Vagina (tissue), 2 donors: ENCODE data around the gene MASP1. TPM values are rescaled to one million over a fixed set of nuclear protein-coding genes. Genes with fewer than 3 reads are reported as not detected.

ENCODE experiments used
- DNase-seq, 2 donors: peaks; one replicate each; pipeline ENCODE4 v3.0.0-alpha.2; 2017; ENCODE audit errors: extremely low spot score in 2 of 2
- H3K27ac ChIP-seq: fragments of 200-600 bp; sonication (generic); one replicate; pipeline ENCODE4 v1.5.1; 2019
- H3K27me3 ChIP-seq: fragments of 200-600 bp; sonication (generic); one replicate; pipeline ENCODE4 v1.5.1; 2019
- H3K36me3 ChIP-seq, 2 donors: fragments of 200-600 bp; sonication (generic); one replicate each; pipeline ENCODE4 v1.5.1; 2017 to 2019
- H3K4me1 ChIP-seq: fragments of 200-600 bp; sonication (generic); one replicate; pipeline ENCODE4 v1.5.1; 2019
- H3K4me3 ChIP-seq, 2 donors: fragments of 200-600 bp; sonication (generic); 1 replicate in 1 of 2; 2 replicates in 1 of 2; pipeline ENCODE4 v1.5.1; 2016 to 2019
- H3K9me3 ChIP-seq: fragments of 200-600 bp; sonication (generic); one replicate; pipeline ENCODE4 v1.5.1; 2019
- CTCF ChIP-seq, 3 experiments: fragments of 450-650 bp in 2 of 3; fragments of 200-600 bp in 1 of 3; sonication (generic) in 1 of 3; IDR thresholded peaks; one replicate each; pipeline ENCODE4 v1.5.1; 2017 to 2019; ENCODE audit warnings: antibody characterized with exemption in 3 of 3, mild to moderate bottlenecking in 2 of 3, moderate library complexity in 2 of 3
- POLR2A ChIP-seq, 2 donors: fragments of 450-650 bp; IDR thresholded peaks; one replicate each; pipeline ENCODE4 v1.6.1; 2017; ENCODE audit warnings: antibody characterized with exemption in 2 of 2, mild to moderate bottlenecking in 2 of 2, moderate library complexity in 2 of 2
- POLR2AphosphoS5 ChIP-seq, 2 donors: sonication (generic); formaldehyde crosslinking; IDR thresholded peaks; one replicate each; pipeline ENCODE4 v1.9.0; 2017; ENCODE audit warnings: antibody characterized with exemption in 2 of 2, mild to moderate bottlenecking in 2 of 2, low read depth in 1 of 2; ENCODE audit not compliant: insufficient read depth in 1 of 2
- intact Hi-C: fragments of 100-400 bp; cut with DNase I; formaldehyde crosslinking; loops from one replicate; pipeline ENCODE4 v1.15.1; 2023
- total RNA-seq: library from RNA; depleted of rRNA; stranded (reverse); fragments of >200 nt; gene quantifications from one replicate; pipeline ENCODE4 v1.2.3, GENCODE V29; 2016

MASP1 gene
- total RNA-seq, 1 donor from 2014 or later, result 172 TPM

DNA sequence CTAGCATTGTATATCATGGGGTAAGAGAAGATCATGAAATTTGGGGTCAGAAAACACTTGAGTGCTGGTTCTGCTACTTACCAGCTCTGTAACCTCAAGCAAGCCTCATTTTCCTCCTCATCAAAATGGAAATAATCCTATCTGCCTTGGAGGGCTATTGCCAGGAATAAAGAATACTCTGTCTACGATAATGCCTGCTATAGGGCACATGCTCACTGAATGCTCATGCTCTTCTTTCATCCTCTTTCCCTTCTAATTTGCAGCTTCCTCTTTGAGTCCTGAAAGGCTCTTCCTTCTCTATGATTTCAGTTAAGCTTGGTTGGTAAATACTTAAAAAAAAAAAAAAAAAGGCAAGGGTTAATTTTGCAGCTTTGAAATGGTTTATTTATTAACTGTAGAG, 81.4 kb downstream of the MASP1 start:
- intact Hi-C loops, result no loop called here
- Histone ChIP-seq H3K36me3 (no peaks in the 10 kb centered on the region), H3K4me1 (peaks cover 54% of the 10 kb centered on the region), H3K27ac (peak overlapping the region; percentile 59), H3K4me3 (no peak overlapping the region), H3K9me3 (no peaks in the 10 kb centered on the region), H3K27me3 (no peaks in the 10 kb centered on the region)
- TF ChIP-seq POLR2A (IDR thresholded peaks at IDR 0.05), result no peak
- no peak for TF ChIP-seq POLR2AphosphoS5 (IDR thresholded peaks at IDR 0.05; ENCODE audit: insufficient read depth in 1 of 2, low read depth in 1 of 2)
- TF ChIP-seq CTCF (IDR thresholded peaks at IDR 0.05), result no peak
- DNase-seq, result no peak

GRCh38 chr3:187209491-187209890, 82.0 kb downstream of the MASP1 start:
- Histone ChIP-seq H3K4me1 (peaks cover 54% of the 10 kb centered on the region), H3K36me3 (no peaks in the 10 kb centered on the region), H3K4me3 (no peak overlapping the region), H3K27me3 (no peaks in the 10 kb centered on the region), H3K9me3 (no peaks in the 10 kb centered on the region), H3K27ac (peak overlapping the region; percentile 59)
- no peak for TF ChIP-seq CTCF (IDR thresholded peaks at IDR 0.05)
- no peak for TF ChIP-seq POLR2A (IDR thresholded peaks at IDR 0.05)
- no peak for TF ChIP-seq POLR2AphosphoS5 (IDR thresholded peaks at IDR 0.05; ENCODE audit: insufficient read depth in 1 of 2, low read depth in 1 of 2)
- intact Hi-C loops, result no loop called here
- DNase-seq, result no peak

DNA sequence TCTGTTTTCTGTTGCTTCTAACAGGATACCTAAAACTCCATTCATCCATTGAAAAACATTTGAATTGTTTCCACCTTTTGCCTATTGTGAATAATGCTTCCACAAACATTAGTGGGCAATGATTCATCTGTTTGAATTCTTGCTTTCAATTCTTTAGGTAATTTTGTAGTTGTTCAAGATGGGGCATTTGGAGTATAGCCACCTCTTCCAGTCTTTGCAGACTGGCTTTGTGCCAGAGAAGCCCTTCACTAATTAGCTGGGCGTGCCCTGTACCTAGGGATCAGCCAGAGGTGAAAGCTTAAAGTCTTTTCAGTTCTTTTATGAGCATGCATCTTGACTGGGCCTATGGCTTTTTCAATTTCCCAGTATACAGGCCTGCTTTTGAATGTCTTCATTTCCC, 83.4 kb downstream of the MASP1 start:
- Histone ChIP-seq H3K27ac (peak overlapping the region; percentile 46), H3K4me3 (no peak overlapping the region), H3K4me1 (peaks cover 49% of the 10 kb centered on the region), H3K27me3 (no peaks in the 10 kb centered on the region), H3K36me3 (no peaks in the 10 kb centered on the region), H3K9me3 (no peaks in the 10 kb centered on the region)
- TF ChIP-seq POLR2A (IDR thresholded peaks at IDR 0.05) (no peak), CTCF (IDR thresholded peaks at IDR 0.05) (no peak), POLR2AphosphoS5 (IDR thresholded peaks at IDR 0.05; ENCODE audit: insufficient read depth in 1 of 2, low read depth in 1 of 2) (peak in 1 of 2 donors; percentile 26)
- DNase-seq, result no peak
- intact Hi-C loops, result no loop called here

DNA sequence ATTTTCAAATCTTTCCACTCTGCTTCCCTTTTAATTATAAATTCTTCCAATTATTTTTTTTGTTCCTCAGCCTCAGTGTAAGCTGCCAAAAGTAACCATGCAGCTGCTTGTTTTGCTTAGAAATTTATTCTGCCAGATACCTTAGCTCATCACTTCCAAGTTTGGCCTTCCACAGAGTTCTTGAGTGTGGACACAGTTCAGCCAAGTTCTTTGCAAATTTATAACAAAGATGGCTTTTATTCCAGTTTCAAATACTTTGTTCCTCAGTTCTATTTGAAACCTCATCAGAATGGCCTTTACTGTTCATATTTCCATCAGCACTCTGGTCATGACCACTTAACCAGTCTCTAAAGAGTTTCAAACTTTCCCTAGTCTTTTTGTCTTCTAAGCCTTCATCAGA, 83.9 kb downstream of the MASP1 start:
- no peaks in the 10 kb centered on the region for H3K36me3 ChIP-seq
- peak overlapping the region; percentile 46 for H3K27ac ChIP-seq
- no peaks in the 10 kb centered on the region for H3K27me3 ChIP-seq
- no peak for DNase-seq
- peaks cover 46% of the 10 kb centered on the region for H3K4me1 ChIP-seq
- TF ChIP-seq POLR2A (IDR thresholded peaks at IDR 0.05) (no peak), POLR2AphosphoS5 (IDR thresholded peaks at IDR 0.05; ENCODE audit: insufficient read depth in 1 of 2, low read depth in 1 of 2) (no peak), CTCF (IDR thresholded peaks at IDR 0.05) (no peak)
- intact Hi-C loops, result no loop called here
- H3K9me3 ChIP-seq, result no peaks in the 10 kb centered on the region
- H3K4me3 ChIP-seq, result no peak overlapping the region

DNA sequence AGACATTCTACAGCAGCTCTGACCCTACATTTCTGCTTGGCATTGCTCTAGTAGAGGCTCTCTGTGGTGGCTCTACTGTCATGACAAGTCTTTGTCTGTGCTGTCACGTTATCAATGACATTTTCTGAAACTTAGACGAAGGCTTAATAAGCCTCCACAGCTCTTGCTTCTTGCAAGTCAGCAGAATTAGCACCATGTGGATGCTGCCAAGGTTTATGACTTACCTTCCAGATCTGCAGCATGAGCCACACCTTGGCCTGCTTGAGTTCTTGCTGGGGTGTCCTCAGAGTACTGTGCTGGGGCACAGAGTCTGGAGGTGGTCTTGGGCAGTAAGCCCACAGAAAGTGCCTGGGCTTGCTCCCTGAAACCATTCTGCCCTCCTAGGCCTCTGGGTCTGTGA, 84.5 kb downstream of the MASP1 start:
- Histone ChIP-seq H3K4me1 (peaks cover 41% of the 10 kb centered on the region), H3K36me3 (no peaks in the 10 kb centered on the region), H3K27me3 (no peaks in the 10 kb centered on the region), H3K4me3 (no peak overlapping the region), H3K9me3 (no peaks in the 10 kb centered on the region), H3K27ac (peak overlapping the region; percentile 46)
- no peak for DNase-seq
- no peak for TF ChIP-seq CTCF (IDR thresholded peaks at IDR 0.05)
- TF ChIP-seq POLR2AphosphoS5 (IDR thresholded peaks at IDR 0.05; ENCODE audit: insufficient read depth in 1 of 2, low read depth in 1 of 2), result no peak
- TF ChIP-seq POLR2A (IDR thresholded peaks at IDR 0.05), result no peak
- intact Hi-C loops, result no loop called here
